ENCODE data around the gene MYPOP.
"Not testable (repeated sequence)": the region's sequence is repeated elsewhere in the genome, so short reads cannot be mapped to it uniquely, and the experiment has no call there.

The MYPOP gene

DNA sequence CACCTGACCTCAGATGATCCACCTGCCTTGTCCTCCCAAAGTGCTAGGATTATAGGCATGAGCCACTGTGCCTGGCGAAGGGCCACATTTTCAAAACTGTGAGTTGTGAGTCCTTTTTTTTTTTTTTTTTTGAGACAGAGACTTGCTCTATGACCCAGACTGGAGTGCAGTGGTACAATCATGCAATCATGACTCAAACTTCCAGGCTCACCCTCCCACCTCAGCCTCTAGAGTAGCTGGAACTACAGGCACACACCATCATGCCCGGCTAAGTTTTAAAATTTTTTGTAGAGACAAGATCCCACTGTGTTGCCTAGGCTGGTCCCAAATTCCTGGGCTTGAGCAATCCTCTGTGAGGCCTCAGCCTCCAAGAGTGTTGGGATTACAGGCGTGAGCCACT is 3.8 kb upstream of the MYPOP start:
- no peak for DNase-seq

DNA sequence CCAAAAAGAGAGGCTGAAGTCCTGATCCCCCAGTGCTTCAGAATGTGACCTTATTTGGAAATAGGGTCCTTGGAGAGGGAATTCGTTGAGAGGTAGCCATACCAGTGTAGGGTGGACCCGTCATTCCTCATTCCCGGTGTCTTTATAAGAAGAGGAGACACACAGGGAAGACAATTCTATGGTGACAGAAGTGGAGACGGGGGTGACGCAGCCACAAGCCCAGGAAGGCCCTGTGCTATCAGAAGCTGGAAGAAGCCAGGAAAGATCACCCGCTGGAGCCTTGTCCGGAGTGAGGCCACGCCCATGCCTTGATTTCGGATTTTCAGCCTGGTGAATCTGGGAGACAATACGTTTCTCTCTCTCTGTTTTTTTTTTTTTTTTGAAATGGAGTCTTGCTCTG is 2.6 kb upstream of the MYPOP start:
- DNase-seq, result no peak

DNA sequence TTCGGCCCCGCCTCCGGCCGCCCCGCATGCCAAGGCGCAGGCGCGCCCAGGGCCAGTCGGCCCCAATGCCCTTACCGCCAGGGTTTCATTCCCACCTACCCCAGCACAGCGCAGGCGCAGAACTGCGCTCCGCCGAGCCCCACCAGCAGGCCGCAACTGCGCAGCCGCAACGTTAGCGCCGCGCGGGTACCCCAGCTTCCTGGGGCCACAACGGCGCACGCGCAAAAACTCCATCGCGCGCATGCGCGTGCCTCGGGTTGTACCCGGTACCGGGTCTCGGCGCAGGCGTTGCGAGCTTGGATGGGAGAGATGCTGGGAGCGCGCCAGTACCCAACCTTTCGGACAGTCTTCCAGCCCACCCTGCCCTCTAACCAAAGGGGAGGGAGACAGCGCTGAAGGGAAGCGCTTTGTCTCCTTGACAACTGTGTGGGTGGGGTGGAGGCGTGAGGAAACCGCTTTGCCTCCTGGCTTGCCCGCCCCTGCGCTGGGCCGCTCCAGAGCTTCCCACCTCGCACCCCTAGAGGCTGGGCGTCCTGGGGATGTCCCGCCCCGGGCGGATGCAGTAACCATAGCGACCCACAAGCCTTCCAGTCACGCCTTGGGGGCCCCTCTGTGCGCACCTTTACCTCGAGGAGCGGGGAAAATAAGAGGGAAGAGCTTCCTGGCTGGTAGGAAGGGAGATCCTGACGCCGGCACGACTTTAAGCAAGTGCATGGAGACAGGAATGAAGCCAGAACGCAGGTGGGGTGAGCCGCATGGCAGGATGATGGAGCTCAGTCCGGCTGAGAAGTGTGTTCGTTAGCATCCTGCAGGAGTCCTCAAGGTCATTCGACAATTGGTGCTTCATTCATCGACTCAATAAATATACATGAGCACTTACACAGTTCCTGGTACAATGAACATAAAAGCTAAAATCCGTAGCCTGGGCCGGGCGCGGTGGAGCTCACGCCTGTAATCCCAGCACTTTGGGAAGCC is 525 bp upstream of the MYPOP start:
- peak; percentile 100 for DNase-seq

DNA sequence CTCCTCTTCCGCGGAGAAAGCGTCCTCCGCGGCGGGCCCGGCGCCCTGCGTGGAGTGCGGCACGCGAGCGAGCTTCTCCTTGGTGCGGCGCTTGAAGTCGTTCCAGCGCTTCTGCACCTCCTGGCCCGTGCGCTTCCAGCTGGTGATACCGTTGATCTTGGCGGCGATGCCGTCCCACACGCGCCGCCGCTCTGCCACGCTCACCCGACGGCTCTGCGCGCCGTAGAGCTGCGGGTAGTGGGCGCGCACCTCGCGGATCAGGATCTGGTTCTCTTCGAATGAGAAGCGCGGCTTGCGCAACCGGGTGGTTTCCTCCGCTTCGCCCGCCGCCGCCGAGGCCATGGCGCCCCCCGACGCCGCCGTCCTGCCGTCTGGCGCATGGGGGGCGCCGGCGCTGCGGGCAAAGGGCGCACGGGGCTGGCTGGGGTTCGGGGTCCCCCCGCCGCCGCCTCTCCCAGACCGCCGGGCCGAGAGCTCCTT is 941 bp downstream of the MYPOP start:
- DNase-seq, result peak; percentile 74

DNA sequence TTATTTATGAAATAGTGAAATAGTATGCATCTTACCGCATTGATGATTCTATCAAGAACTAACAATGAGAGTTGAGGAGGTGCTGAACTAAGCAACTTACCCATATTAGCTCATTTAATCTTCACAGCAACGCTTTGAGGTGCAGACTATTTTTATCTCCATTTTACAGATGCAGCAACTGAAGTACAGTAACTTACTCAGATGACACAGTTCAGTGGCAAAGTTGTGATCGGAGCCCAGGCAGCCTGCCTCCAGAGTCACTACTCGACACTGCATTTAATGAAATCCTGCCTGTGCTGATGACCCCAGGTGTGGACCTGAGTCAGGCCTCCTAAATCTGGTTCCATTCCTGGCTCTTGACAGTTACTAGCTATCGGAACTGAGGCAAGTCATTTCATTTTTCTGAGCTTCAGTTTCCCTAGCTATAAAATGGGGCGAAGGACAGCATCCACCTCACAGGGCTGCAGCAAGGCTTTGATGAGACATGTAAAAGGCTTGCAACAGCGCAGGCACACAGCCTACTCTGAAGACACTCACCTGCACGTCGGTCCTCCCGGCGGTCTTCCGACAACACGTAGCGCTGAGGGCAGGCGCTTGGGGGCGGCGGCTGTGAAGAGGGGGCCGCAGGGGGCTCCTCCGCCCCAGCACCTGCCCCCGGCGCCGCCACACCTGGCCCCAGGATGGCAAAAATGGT is 1.5 kb downstream of the MYPOP start:
- no peak for DNase-seq

DNA sequence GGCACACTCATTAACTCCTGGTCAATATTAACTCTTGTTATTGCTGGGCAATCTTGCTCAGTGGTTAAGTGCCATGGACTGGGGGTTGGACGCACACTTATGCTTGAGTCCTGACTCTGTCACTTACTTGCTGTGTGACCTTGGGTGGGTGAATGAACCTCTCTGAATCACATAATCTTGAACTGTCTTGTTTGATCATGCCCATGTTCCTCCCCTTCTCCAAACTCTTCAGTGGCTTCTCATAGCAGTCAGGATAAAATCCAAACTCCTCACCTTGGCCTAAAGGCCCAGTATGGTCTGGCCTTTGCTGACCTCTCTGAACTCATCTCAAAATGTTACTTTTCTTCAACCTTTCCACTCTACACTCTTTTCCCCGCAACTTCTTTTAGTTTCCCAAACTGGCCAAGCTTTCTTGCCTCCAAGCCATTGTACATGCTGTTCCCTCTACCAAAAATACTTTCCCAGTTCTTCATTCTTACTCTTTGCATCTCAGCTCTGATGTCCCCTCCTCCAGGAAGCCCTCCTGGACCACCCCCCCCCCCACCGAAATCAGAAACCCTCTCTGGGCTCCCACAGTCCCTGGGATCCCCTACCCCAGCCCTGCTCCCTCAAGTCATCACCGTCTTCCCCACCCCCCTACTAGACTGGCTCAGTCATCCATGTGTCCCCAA is 2.4 kb downstream of the MYPOP start:
- DNase-seq, result no peak

DNA sequence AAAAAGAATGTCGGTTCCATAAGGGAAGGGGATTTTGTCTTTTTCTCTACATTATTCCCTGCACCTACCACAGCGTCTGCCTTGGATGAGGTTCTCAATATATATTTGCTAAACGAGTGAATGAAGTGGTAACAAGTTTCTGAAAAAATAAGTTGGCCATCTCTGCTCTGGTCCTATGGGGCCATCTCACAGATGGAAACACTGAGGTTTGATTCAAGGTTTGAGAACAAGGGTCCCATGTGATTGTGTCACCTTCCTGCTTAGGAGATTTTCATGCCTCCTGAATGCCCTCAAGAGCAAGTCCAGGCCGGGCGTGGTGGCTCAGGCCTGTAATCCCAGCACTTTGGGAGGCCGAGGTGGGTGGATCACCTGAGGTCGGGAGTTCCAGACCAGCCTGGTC is 3.2 kb downstream of the MYPOP start:
- DNase-seq, result no peak

DNA sequence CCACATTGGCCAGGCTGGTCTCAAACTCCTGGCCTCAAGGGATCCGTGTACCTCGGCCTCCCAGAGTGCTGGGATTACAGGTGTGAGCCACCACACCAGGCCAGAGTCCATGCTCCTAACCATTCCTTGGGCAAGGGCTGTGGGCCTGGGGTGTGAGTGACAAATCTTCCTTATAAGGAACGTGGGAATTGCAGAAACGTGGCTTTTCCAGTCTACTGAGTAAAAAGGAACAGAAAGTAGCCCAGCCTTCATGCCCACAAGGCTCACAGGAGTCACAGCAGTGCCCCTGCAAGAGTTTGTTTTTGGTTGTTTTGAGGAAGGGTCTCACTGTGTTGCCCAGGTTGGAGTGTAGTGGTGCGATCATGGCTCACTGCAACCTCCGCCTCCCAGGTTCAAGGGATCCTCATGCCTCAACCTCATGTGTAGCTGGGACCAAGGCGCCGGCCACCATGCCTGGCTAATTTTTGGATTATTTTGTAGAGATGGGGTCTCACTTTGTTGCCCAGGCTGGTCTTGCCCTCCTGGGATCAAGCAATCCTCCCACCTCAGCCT is 5.1 kb downstream of the MYPOP start:
- no peak for DNase-seq

DNA sequence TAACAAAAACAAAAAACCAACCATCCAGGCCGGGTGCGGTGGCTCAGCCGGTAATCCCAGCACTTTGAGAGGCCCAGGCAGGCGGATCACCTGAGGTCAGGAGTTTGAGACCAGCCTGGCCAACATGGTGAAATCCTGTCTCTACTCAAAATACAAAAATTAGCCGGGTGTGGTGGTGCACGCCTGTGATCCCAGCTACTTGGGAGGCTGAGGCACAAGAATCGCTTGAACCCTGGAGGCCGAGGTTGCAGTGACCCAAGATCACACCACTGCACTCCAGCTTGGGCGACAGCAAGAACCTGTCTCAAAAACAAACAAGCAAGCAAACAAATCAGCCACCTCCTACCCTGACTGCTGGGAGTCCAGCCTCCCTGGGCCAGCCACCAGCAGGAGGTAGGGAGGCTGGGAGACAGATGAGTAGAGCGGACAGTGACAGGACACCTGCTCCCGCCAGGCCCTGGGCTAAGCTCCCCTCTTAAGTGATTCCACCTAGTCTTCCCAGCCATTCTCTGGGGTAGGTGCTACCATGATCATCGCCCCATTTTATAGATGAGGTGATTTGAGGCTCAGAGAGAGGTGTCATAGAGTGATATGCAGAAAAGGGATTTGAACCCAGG is 6.3 kb downstream of the MYPOP start:
- not testable (repeated sequence) for DNase-seq

DNA sequence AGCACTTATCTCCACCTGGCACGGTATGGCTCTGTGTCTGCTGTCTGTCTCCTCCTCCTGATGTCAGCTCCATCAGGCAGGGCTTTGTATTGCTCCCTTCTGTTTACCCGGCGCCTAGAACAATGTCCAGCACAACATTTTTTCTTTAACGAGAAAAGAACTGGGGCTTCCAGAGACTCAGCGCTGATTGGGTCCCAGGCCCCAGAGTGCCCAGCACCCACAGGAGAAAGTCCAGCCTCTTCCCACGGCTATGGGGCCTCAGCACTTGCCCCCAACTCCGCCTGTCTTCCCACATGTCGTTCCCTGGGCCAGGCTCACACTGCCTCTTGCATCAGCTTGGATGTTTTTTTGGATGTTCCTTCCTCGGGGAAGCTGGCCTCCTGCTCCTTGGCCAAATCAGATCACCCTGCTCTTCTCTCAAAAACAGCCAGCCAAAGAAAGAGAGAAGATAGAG is 6.9 kb downstream of the MYPOP start:
- no peak for DNase-seq

DNA sequence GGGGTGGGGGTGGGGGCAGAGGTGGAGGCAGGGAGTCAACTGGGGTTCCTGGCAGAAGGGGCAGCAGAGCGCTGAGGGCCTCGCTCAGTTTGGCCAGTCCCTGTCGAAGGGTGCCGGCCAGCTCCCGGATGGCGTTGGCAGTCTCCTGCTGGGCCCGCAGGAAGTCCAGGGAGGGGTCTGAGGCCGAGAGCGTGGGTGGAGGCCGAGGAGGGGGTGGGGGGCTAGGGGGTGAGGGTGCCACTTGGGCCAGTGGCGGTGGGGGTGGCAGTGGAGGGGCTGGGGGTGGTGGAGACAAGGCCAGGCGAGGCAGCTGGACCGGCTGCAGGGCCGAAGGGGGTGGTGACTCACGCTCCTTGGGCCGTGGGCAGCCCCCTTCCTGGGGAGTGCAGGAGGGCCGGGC is 11.5 kb downstream of the MYPOP start:
- DNase-seq, result no peak

DNA sequence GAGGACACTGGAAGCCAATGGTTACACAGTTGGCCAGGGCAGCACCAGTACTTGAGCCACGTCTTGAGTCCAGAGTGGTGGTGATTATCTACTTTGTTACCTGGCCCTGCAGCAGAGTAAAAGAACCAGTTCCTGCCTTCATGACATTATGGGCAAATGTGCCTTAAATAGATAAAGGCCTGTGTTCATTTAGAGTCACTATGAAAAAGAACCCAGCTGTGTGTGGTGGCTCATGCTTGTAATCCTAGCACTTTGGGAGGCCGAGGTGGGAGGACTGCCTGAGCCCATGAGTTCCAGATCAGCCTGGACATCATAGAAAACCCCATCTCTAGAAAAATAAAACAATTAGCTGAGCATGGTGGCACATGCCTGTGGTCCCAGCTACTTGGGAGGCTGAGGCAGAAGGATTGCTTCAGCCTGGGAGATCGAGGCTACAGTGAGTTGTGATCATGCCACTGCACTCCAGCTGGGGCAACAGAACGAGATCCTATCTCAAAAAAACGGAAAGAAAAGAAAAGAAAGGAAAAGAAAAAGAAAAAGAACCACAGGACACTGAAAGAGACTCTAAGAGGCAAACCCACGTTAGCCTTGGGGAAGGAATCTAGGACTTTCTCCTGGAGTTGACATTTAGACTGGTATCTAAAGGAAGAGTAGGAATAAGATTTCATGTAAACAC is 13.1 kb downstream of the MYPOP start:
- DNase-seq, result no peak

DNA sequence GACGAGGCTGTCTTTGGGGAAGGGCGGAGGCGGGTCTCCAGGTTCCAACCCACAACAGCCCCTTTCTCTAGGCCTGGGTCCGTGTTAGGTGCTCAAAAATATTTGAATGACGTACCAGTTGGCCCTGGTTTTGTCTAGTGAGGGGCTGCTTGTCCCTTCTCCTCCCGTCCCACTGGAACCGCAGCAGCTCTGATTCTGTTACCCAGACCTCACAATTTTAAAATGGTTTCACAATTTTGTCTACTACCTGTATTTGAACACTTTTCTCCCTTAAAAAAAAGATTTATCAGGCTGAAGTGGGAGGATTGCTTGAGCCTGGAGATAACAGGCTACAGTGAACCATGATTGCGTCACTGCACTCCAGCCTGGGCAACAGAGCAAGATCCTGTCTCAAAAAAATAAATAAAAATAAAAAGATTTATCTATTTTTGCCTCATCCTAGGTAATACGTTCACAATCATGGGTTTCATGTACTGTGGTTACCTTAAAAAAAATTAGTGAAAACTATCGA is 15.2 kb downstream of the MYPOP start:
- DNase-seq, result no peak

DNA sequence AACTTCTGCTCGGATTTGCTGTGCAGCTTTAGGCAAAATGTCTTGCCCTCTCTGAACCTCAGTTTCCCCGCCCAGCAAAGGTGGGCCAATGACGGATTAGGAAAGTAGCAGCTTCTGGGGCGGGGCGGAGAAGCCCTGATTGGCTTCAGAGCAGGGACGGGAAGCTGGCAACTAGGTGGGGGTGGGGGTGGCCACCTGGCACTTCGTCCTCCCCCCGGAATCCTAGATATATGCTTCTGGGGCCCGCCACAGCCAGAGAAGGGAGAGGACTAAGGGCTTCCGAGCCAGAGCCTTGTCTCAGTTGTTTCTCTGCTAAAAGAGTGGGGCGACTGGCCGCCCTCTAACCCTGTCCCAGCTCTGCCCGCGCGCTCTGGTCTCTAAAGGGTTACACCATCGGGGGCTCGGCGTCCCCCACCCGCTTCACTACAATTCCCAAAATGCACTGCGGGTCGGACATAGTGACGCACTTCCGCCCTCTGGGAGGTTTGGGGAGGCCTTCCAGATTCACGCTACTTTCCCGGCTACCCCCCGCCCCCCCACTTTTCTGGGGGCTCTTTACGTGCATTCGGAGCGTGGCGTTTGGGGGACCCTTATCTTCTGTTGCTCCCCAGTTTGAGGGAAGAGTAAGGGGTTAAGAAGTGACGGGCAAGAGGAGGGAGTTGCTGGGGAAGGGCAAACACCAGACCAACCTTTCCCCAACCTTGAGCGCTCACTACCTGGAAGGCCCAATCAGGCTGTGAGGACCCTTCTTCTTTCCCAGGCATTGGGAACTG is 15.8 kb downstream of the MYPOP start:
- DNase-seq, result peak; percentile 94

DNA sequence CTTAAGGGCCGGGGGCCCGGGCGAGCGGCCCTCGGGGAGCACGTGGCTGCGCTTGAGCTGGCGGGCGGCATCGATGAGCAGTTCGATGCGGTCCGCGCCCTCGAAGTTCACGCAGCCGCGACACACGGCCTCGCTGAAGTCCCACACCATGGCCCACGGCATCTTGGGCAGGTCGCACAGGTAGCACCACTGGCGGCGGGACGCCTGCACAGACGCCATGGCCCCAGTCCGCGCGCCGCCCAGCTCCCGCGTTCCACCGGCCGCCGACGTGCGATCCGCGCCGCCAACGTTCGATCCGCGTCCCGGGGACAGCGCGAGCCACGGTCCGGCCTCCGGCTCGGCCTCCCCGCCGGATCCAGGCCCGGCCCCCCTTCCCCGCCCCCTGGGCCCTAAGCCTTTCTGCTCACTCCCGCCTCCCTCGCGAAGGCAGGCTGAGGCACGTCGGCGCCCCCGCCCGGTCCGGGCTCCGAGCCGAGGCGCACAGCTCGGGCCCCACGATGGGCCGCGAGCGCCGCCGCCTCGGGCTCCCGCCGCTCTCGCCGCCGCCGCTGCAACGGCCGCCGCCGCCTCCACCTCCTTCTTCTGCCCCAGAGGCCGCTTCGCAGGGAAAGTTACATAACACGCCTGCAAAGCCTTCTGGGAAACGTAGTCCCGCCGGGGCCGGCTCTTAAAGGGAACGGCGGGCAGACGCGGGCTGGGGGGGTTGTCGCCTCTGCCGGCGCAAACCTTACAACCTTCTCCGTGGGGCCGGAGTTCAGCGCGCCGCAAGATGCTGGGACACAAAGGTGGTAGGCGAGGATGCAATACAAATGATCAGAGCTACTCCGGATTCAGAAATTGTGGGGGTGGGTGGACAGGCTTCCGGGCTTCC is 16.6 kb downstream of the MYPOP start, which contains the start of gene IRF2BP1:
Gene IRF2BP1, minus strand, starts transcription at position 586 of the 871 bp plus-strand sequence. Its CDS starts 367 bp downstream, at position 219.
- DNase-seq, result peak; percentile 93

DNA sequence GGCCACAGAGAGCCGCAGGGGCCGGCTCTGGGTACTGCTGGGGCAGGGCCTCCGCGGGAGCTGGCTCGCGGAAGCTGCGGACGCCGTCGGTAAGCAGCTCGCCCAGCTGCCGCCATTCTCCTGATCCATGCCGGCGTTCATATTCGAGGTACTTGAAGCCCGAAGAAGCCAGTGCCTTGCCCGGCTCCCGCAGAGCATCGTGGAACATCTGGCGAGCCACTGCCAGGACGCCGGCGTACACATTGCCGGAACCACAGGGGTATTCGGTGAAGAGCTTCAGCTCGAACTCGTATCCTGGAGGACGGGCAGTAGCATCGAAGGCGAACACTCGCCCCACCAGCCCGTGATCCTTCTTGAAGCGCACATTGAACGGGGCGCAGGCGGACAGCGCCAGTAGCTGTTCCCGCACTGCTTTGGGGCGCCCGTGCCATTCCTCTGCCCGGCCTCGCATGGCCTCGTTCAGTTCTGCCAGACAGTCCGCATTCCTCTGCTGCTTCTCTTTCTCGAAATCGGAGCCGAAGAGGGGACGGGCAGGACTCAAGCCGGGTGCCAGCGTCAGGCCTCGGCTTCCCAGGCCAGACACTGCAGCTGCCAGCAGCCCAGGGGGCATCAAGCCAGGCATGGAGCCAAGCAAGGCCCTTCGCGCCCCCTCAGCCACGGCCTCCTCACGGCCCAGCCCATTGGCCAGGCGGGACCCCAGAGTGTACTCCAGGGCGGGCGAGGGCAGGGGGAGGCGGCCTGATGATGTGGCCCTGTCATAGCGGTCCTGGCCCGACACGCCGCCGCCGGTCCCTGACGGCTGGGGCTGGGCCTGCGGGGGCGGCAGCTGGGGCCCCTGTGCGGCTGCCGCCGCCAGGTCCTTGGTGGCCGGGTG is 17.5 kb downstream of the MYPOP start:
- DNase-seq, result peak; percentile 65

DNA sequence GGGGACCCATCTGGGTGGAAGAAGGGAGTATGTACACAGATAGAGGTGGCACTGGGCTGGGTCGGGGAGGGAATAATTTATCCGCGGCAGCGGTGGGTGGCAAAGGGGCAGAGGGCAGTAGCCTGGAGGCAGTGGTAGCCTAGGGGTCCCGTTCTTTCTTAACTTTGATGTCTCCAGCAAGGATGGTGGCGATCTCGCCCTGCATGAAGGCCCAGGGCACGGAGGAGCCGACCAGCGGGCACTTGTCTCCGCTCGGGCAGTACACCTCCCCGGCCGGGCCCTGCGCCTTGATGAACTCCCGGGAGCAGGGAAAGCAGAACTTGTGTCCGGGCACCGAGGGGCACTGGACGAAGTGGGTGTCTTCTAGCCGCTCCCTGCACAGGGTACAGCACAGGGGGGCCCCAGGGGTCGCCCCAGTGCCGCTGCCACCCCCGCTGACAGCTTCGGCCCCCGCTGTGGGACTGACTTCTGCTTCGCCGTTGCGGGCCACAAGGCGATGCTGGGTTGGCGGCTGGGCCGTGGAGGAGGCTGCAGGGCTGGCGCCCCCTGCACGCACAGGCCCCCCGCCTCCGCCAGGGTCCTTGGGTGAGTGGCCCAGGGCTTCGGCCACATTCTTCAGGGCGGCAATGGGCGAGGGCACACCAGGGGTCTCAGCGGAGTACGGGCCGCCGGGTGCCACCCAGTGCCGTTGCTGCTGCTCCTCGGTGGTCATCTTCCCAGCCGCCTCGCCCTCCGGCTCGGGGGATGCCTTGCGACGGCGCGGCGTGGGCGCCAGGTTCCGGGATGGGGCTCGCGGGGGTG is 18.3 kb downstream of the MYPOP start:
- DNase-seq, result no peak

DNA sequence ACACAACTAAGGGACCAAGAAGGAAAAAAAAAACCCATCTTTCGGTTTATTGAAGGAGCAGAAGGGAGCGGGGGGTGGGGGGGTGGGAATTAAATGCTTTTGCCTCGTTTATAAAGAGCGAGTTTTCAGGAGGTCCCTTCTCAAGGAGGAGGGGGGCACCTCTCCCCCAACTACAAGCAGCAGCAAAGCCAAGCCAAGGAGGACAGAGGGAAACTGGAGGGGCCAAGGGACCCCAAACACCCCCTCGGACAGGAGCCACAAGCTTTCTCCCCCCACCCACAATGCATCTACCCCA is 18.9 kb downstream of the MYPOP start:
- no peak for DNase-seq

Data from activated CD8-positive, alpha-beta memory T cell treated with anti-CD3 and anti-CD28 coated beads for 24 hours (primary cell).